Measurements from ENCODE around the gene NME7.

NME7 gene

GRCh38 chr1:169103480-169103893 lies 264.1 kb downstream of the NME7 start:
- no peak for DNase-seq

GRCh38 chr1:169103002-169103401 lies 264.6 kb downstream of the NME7 start:
- DNase-seq, result no peak

DNA sequence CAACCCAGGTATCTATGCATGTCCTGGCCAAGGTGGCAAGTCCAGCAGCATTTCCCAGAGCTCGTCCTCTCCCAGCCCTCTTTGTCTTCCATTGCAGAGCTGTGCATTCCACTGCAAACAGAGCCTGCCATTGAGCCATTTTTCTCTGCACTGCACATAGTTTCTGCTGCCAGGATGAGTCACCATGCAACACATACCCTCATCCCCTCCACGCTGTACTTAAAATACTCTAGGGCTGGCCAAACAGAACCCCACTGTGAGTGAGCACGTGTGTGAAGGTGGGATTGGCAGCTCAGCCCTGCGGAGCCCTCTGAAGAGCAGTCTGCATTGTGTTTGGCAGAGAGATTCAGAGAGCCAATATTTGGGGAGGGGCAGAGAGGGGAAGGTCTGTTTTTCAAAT lies 265.0 kb downstream of the NME7 start:
- no peak for DNase-seq

- no peak for DNase-seq
Observed at GRCh38 chr1:169100651-169101088, 266.9 kb downstream of the NME7 start.

GRCh38 chr1:169100208-169100607 lies 267.4 kb downstream of the NME7 start:
- DNase-seq, result no peak

DNA sequence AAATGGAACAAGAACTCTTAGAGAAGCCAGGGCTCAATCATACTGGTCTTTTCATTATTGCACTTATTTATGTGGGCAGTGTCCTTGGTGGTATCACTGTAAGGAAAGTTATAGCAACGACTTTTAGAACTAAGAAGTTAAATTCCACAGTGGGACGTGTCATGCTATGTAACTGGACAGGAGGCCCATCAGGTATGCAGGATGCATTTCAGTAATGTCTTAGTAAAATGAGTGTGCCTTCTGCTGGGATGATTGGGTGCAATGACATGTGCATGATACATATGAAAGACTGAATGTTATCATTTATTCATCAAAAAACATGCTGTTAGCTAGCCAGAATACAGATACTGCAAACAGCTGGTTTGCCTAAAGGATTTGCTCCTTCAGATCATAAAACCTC lies 268.0 kb downstream of the NME7 start:
- no peak for DNase-seq

DNA sequence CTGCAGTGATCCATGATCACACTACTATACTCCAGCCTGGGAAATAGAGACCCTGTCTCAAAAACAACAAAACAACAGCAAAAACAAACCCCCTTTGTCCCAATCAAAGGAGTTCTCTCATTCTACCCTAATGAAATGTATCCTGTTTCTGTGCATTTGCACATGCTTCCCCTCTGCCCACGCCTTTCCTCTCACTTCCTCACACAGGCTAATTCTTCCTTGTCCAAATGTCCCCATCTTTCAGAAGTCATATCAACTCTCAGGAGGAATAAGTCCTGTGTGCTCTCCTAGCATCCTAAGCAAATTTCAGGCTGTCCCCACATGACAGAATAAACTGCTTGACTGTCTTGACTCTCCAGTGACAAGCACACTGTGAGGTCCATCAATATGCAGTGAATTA lies 269.2 kb downstream of the NME7 start:
- DNase-seq, result no peak

DNA sequence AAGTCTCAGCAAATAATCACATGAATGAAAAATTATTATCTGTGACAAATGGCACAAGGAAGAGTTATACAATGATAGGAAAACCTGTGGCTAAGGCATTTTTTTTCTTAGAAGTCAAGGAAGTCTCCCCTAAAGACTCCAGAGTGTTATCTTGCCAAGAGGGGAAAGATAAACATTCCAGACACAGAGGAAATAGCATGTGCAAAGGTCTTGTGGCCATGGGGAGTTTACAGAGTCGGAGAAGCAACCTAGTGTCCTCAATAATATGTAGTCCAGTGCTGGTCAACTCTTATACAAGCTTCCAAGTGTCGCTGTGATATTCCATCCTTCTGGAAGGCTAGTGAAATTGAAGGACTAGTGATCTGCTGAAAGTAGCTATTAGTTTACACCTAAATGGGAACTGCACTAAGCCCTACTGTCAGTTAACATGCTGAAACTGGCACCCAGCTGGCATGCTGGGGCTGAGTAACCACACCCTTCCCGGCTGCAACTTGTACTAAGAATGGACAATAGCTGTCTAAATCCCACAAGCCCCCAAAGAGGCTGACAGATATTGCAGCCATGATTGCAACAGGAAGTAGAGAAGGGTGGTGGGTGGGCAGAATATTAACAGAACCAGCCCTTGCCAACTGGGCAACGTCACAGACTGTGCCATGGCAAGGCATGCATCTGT lies 272.6 kb downstream of the NME7 start:
- DNase-seq, result no peak

DNA sequence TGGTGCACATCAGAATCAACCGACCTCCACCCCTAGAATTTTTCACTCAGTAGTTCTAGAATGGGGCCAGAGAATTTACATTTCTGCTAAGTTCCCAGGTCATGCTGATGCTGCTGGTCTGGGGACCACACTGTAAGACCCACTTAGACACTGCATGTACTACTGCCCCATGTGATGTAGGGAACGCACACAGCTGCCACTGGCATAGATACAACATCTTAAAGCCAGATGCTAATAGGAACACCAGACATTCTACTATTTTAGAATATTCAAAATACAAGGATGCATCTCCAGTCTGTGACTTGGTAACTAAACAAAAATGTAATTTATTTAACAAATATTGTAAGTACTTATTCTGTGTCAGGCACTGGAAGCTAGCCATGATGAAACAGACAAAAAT lies 275.2 kb downstream of the NME7 start:
- no peak for DNase-seq

DNA sequence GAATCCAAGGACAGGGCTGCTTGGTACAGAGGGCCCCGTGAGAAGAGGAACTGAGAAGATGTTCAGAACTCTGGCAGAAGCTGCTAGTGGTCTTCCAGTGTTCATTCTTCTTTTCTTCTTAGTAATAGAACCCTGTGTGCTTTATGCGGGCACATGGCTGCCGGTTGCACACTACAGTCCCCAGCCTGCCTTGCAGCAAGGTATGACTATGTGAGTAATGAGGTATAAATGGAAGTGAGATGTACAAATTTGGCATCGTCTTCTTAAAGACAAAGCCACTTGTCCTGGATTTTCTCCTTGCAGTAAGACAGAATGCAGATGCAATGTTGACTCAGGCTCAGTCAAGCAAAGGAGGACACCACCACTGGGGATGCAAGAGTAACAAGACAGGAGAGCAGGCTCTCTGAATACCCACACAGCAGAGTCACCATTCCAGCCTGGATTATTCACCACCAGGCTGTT lies 276.1 kb downstream of the NME7 start:
- DNase-seq, result no peak

- no peak for DNase-seq
Observed at GRCh38 chr1:169090900-169091311, 276.7 kb downstream of the NME7 start.

DNA sequence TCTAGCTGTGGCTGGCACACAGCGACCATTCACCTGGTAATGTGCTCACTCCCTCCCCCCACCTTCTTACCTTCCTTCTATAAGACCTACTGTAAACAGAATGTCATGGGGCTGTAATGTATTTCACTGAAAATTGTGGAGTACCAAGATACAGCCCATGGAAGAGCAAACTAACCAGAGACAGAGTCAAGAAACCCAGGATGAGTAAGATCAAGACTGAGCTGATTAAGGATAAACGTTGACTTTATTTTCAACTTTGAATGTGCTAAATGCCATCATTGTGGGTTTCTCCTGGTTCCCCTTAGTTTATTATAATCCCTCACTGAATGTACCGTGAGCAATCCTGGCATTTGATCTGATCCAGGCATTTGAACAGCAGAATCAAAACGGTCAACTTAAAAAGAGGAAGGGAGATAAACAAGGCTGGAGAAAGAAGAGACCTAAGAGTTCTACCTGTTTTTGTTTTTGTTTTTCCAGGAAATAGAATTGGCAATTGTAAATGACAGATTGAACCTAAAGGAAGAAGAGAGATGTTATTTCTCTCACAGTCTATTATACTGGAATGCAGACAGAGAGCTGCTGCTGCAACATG lies 277.2 kb downstream of the NME7 start:
- no peak for DNase-seq

- DNase-seq, result no peak
Observed at GRCh38 chr1:169089776-169090175, 277.8 kb downstream of the NME7 start.

DNA sequence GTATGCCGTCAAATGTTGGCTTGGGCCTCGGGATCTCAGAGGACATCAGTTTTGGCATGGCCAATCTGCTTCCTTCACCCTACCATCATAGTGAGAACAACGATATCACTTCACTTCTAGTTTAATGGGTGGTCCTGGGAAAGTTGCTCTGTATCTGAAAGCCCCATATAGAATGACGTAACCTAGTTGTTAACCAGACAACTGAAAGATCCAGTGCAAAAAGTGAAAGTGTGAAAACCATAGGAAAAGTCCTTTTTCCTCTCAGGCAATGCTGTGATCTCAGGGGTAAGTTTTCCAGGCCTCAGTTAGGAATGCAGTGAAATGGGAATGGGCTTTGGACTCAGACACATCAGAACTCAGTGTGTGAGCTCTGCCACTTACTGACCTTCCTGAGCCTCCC lies 279.7 kb downstream of the NME7 start:
- DNase-seq, result no peak

DNA sequence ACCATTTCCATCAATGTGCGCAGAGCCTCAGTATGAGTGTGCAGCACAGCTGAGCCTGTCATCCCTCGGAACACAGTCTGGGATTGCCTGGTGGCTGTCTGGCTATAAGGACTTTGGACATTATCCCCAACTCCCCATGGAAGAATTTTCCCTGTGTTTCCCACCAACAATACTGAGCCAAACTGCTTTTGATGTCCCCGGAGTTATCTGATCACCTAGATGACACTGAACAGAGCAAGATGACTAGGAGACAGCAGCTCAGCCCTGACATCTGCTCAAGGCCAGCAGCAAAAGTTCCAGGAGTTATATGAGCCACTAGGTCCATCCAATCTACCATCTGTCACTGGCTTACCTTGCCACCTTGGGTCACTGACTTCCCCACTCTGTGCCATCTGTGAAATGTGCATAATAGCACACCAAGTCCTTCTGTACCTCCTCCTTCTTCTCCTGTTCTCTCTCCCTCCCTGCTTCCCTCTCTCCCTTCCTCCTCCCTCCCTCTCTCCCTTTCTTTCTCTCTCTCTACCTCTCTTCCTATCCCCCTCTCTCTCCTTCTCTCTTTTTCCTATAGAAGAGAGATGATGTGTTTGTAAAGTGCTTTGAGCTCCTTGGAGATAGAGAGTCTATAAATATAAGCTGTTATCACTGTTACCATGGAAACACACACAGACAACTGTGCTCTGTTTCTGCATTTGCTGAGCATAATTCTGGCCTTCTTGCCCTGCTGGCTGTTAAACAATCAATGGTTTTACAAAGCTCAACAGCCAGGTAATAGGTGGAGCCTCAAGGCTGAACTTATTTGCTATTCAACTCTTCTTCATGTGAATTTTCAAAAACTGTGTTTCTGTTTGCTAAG lies 280.8 kb downstream of the NME7 start:
- no peak for DNase-seq

DNA sequence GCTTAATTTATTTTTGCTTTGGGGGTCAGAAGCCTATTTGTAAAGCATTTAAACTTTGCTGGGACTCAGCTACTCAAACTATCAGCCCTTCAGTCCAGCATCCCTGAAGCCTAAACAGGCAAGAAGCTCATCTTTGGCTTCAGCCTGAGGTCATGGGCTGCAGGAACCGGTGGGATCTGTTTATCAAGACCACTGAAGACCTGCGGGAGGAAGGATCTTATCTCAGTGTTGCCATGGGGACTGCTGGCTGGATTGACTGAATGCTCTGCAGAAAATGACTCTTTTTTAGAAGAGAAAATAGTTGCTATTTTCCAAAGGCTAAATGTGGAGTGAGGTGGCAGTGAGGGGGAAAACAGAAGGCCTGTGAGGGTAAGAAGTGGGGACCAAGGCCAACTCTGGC lies 281.7 kb downstream of the NME7 start:
- DNase-seq, result no peak

Measured in activated naive CD4-positive, alpha-beta T cell treated with anti-CD3 and anti-CD28 coated beads, Interleukin-2, amount 50 U/mL, for 16 hours (primary cell).